Upper lobe of left lung (tissue), 6 donors: ENCODE results near the gene FER. TPM values are rescaled to one million over a fixed set of nuclear protein-coding genes. Genes with fewer than 3 reads are reported as not detected.

ENCODE experiments used
- ATAC-seq, 2 donors: fragments of 200-7000 bp; cut with Tn5 transposase; one replicate each; pipeline ENCODE4 v1.9.1; 2022; ENCODE audit warnings: mild to moderate bottlenecking in 2 of 2, moderate library complexity in 2 of 2; ENCODE audit not compliant: low FRiP score in 2 of 2
- DNase-seq, 2 donors: peaks; one replicate each; pipeline ENCODE4 v3.0.0-alpha.2; 2019 to 2020
- H3K27ac ChIP-seq, 4 donors: fragments of 200-600 bp; sonication (generic); one replicate each; pipeline ENCODE4 v1.5.1; 2016 to 2019
- H3K27me3 ChIP-seq, 4 donors: fragments of 200-600 bp; sonication (generic); one replicate each; pipeline ENCODE4 v1.5.1; 2017 to 2019
- H3K36me3 ChIP-seq, 4 donors: fragments of 200-600 bp; sonication (generic); one replicate each; pipeline ENCODE4 v1.5.1; 2016 to 2019
- H3K4me1 ChIP-seq, 4 donors: fragments of 200-600 bp; sonication (generic); one replicate each; pipeline ENCODE4 v1.5.1; 2018 to 2019
- H3K4me3 ChIP-seq, 4 donors: fragments of 200-600 bp; sonication (generic); one replicate each; pipeline ENCODE4 v1.5.1; 2017 to 2019; ENCODE audit warnings: mild to moderate bottlenecking in 2 of 4, moderate library complexity in 1 of 4
- H3K9me3 ChIP-seq, 4 donors: fragments of 200-600 bp; sonication (generic); one replicate each; pipeline ENCODE4 v1.5.1; 2018 to 2019
- EP300 ChIP-seq, 4 donors: sonication (generic); formaldehyde crosslinking; IDR thresholded peaks; one replicate each; pipeline ENCODE4 v1.5.1; 2017; ENCODE audit warnings: antibody characterized with exemption in 4 of 4, control low read depth in 2 of 4
- POLR2A ChIP-seq, 4 donors: fragments of 450-650 bp; IDR thresholded peaks; one replicate each; pipeline ENCODE4 v1.5.1; 2016 to 2017; ENCODE audit warnings: antibody characterized with exemption in 4 of 4, mild to moderate bottlenecking in 2 of 4
- POLR2AphosphoS5 ChIP-seq, 2 donors: sonication (generic); formaldehyde crosslinking; IDR thresholded peaks; one replicate each; pipeline ENCODE4 v1.5.1; 2017; ENCODE audit warnings: antibody characterized with exemption in 2 of 2
- WGBS, 2 donors: methylation state at CpG; one replicate each; pipeline ENCODE4 v1.1.5; 2017 to 2018; 5-methylcytosine and 5-hydroxymethylcytosine counted together
- total RNA-seq, 6 donors: library from RNA; depleted of rRNA in 4 of 6; stranded (reverse); fragments of >200 nt in 4 of 6; gene quantifications; one replicate each; pipeline versions ENCODE4 v1.1.0 to v1.2.1, GENCODE V29; 2016 to 2021
- TF ChIP-seq, protein P1 (sequence below), 6 experiments: fragments of 450-650 bp in 4 of 6; fragments of 200-600 bp in 2 of 6; sonication (generic) in 2 of 6; IDR thresholded peaks; one replicate each; pipeline ENCODE4 v1.5.1; 2016 to 2019; ENCODE audit warnings: antibody characterized with exemption in 6 of 6
- donor health status: DM: no; HTN: no; CAD: no; lungs with moderate emphysema.
- donor health status: DM: no; HTN: yes; CAD: no; lungs with severe emphysema.

Gene FER
- total RNA-seq, 6 donors from 2014 or later: 17.6 to 55.5 (median 27.9) TPM

DNA sequence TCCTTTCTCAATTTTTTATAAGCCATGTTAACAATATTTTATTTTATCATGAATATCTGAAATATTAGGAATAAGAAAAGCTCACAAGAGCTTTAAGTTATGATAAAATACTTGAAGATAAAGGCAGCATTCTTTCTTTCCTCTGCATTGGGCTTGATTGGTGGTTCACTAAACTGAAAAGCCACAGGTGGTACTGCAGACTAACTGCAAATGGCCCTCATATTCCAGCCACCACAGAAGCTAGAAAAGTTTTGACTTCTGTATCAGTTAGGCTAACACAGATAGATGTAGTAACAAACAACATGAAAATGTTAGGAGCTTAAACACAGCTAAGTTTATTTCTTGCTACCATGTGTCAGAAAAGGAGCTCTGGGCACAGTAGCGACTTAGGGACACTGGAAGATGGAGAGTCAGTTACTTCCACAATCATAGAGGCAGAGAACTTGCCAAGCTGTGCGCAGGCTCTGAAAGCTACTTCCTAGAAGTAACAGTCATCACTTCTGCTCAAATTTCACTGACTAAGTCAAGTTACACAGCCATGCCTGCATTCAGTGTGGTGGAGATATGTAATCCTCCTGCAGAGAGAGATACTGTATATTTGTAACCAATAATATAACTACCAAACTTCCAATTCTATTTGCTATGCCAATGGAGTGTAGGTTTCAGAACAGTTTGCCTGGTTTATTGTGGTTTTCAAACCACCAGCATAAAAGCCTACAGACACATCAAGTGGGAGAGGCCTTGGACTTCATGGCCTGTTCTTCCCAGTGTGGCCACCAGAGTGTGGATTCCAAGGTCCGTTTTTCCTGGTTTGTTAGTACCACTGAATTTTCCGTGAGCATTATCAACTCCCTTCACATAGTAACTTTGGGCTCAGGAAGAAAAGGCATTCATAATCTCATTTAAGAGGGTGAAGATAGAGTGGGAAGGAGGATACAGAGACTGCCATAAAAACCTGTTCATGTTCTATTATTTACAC lies 393.8 kb downstream of the FER start:
- WGBS, 2 donors: 85 to 88% methylated on average over 4 of the region's 4 CpGs
- DNase-seq: no peak
- no peaks in the 10 kb centered on the region for H3K36me3 ChIP-seq
- ATAC-seq: no peak
- H3K9me3 ChIP-seq: no peaks in the 10 kb centered on the region
- TF ChIP-seq POLR2AphosphoS5 (IDR thresholded peaks at IDR 0.05) (no peak), POLR2A (IDR thresholded peaks at IDR 0.05) (no peak), EP300 (IDR thresholded peaks at IDR 0.05) (no peak)
- TF ChIP-seq, protein P1, sequence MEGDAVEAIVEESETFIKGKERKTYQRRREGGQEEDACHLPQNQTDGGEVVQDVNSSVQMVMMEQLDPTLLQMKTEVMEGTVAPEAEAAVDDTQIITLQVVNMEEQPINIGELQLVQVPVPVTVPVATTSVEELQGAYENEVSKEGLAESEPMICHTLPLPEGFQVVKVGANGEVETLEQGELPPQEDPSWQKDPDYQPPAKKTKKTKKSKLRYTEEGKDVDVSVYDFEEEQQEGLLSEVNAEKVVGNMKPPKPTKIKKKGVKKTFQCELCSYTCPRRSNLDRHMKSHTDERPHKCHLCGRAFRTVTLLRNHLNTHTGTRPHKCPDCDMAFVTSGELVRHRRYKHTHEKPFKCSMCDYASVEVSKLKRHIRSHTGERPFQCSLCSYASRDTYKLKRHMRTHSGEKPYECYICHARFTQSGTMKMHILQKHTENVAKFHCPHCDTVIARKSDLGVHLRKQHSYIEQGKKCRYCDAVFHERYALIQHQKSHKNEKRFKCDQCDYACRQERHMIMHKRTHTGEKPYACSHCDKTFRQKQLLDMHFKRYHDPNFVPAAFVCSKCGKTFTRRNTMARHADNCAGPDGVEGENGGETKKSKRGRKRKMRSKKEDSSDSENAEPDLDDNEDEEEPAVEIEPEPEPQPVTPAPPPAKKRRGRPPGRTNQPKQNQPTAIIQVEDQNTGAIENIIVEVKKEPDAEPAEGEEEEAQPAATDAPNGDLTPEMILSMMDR (IDR thresholded peaks at IDR 0.05): no peak
- no peaks in the 10 kb centered on the region for H3K4me1 ChIP-seq
- no peak overlapping the region for H3K4me3 ChIP-seq
- no peaks in the 10 kb centered on the region for H3K27me3 ChIP-seq
- no peak overlapping the region for H3K27ac ChIP-seq

DNA sequence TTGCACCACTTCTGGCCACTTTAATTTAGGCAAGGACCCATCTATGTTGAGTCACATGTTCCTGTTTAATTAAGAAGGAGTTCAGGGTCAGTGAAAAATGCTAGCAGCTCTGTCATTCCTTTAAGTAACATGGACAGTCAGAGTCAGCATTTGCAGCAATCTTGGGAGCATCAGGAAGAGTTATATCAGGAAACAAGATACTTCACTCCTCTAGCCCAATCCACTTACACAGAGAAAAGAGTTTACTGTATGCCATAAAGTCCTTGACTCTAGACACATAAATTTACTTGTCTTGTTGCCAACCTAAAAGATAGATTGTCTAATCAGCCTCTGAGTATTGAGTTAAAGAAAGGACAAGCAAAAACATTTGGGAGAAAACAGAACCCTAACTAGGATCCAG lies 395.3 kb downstream of the FER start:
- ATAC-seq: no peak
- Histone ChIP-seq H3K36me3 (no peaks in the 10 kb centered on the region), H3K9me3 (no peaks in the 10 kb centered on the region), H3K27ac (no peak overlapping the region), H3K4me3 (no peak overlapping the region), H3K27me3 (no peaks in the 10 kb centered on the region), H3K4me1 (no peaks in the 10 kb centered on the region)
- no peak for DNase-seq
- TF ChIP-seq, protein P1 (IDR thresholded peaks at IDR 0.05): no peak

DNA sequence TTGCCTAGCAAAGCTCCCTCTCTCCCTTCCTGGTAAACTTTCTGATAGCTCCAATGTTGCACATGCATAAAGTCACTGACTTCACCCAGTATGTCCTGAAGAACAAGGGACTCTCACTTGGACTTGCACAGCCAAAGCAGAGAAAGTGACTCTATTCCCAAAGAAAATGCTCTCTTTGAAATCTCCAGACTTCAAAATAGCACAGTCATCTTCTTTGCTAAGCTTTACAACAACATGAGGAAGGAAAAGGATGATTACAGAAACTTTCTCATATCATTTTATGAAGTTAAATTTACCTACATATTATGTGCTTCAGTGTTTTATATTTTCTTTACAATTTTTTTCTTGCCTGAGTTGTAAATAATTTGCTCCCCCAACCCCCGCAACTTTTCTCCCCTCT lies 397.4 kb downstream of the FER start:
- TF ChIP-seq POLR2A (IDR thresholded peaks at IDR 0.05): no peak
- TF ChIP-seq, protein P1 (IDR thresholded peaks at IDR 0.05): no peak
- TF ChIP-seq POLR2AphosphoS5 (IDR thresholded peaks at IDR 0.05): no peak
- no peak for TF ChIP-seq EP300 (IDR thresholded peaks at IDR 0.05)
- WGBS, 2 donors: 97 to 100% methylated on average over 1 of the region's 1 CpG

DNA sequence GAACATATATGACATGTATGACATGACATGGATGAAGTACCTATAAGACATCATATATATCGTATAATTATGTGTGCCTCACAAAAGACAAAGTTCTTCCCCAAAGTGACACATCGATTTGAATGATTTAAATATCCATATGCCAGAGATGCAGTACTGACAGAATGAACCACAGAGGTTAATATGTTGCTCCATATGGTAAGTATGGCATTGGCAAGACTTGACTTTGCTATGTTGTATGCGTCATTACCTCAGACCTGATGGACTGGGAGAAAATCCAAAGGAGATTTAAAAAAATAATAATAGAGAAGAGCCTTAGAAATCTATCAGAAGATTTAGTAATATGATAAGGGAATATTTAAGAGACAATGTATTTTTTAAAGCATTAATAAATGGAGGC lies 398.9 kb downstream of the FER start:
- Histone ChIP-seq H3K9me3 (no peaks in the 10 kb centered on the region), H3K27ac (no peak overlapping the region), H3K36me3 (no peaks in the 10 kb centered on the region), H3K4me3 (no peak overlapping the region), H3K27me3 (no peaks in the 10 kb centered on the region), H3K4me1 (no peaks in the 10 kb centered on the region)
- WGBS, 2 donors: 93 to 94% methylated on average over 3 of the region's 3 CpGs
- ATAC-seq (no peak), DNase-seq (no peak)
- no peak for TF ChIP-seq POLR2A (IDR thresholded peaks at IDR 0.05)
- TF ChIP-seq POLR2AphosphoS5 (IDR thresholded peaks at IDR 0.05): no peak
- TF ChIP-seq, protein P1 (IDR thresholded peaks at IDR 0.05): no peak
- TF ChIP-seq EP300 (IDR thresholded peaks at IDR 0.05): no peak

More for the DNA sequence above, 397.4 kb downstream of the FER start:
- ATAC-seq: no peak
- no peaks in the 10 kb centered on the region for H3K4me1 ChIP-seq
- no peak overlapping the region for H3K4me3 ChIP-seq
- no peak overlapping the region for H3K27ac ChIP-seq
- H3K9me3 ChIP-seq: no peaks in the 10 kb centered on the region
- no peaks in the 10 kb centered on the region for H3K27me3 ChIP-seq
- no peaks in the 10 kb centered on the region for H3K36me3 ChIP-seq
- no peak for DNase-seq

DNA sequence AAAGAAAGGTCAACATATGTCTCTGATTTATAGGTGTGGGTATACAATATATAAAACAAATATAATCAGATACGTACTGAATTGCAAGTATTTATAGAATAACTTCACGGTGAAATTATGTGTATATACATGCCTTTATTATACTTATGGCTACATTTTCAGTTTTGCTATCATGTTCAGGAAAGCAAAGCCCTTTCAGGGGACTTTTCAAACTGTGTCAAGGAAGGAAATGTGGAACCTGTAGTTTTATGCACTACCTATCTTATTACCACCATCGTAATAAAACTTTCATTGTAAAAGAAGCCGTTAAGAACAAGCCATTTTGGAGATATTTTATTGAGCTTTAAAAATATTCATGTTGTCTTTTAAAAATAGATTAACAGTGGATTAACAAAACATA lies 404.9 kb downstream of the FER start:
- no peak overlapping the region for H3K4me3 ChIP-seq
- TF ChIP-seq POLR2AphosphoS5 (IDR thresholded peaks at IDR 0.05) (no peak), POLR2A (IDR thresholded peaks at IDR 0.05) (no peak), EP300 (IDR thresholded peaks at IDR 0.05) (no peak)
- TF ChIP-seq, protein P1 (IDR thresholded peaks at IDR 0.05): no peak
- H3K9me3 ChIP-seq: no peaks in the 10 kb centered on the region
- H3K27ac ChIP-seq: no peak overlapping the region
- no peaks in the 10 kb centered on the region for H3K36me3 ChIP-seq
- no peaks in the 10 kb centered on the region for H3K27me3 ChIP-seq
- DNase-seq (no peak), ATAC-seq (no peak)
- H3K4me1 ChIP-seq: no peaks in the 10 kb centered on the region
- 90 to 95% methylated on average over 4 of the region's 4 CpGs for WGBS, 2 donors
